Putamen (tissue), 1 donor: ENCODE measurements around the gene LIN37.

Experiments
- DNase-seq: peaks from one replicate; pipeline ENCODE4 v3.0.0-alpha.2; 2016; ENCODE audit warnings: low spot score

The LIN37 gene, protein sequence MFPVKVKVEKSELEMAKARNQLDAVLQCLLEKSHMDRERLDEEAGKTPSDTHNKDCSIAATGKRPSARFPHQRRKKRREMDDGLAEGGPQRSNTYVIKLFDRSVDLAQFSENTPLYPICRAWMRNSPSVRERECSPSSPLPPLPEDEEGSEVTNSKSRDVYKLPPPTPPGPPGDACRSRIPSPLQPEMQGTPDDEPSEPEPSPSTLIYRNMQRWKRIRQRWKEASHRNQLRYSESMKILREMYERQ

GRCh38 chr19:35748106-35749020 lies at the start of gene LIN37:
Gene LIN37, plus strand, starts transcription at chr19:35748576. Its CDS starts 149 bp downstream, at chr19:35748725.
- DNase-seq = peak; percentile 100

- peak; percentile 99 for DNase-seq
Observed at GRCh38 chr19:35702223-35703012, 46.0 kb upstream of the LIN37 start.

DNA sequence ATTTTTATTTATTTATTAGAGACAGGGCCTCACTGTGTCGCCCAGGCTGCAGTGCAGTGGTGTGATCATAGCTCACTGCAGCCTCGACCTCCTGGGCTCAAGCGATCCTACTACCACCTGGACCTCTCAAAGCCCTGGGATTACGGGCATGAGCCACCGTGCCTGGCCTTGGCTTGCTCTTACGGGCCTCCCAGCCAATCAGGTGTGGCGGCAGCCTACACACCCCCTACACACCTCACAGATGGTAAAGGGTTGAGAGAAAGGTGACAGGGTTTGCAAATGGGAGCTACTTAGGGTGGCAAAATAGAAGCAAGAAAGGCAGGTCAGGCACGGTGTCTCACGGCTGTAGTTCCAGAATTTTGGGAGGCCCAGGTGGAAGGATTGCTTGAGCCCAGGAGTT lies 45.0 kb upstream of the LIN37 start:
- DNase-seq = no peak

DNA sequence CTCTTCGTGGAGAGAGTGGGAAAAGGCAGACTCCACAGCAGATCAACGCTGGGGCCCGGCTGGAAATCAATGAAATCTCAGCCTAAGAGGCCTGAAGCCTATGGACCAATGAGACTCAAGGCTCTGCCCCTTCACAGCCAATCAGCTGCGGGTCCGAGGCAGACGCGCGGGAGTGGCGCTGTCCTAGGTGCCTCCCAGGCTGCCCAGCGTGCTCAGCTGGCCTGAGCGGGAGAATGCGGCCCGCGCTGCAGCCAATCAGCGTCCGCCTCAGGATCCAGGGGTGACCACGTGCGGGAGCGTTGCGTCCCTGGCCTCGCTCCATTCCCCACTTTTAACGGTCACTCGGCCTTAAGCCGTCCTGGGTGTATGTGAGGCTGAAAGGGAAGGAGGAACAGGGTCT lies 44.2 kb upstream of the LIN37 start, which contains the start of gene ZBTB32:
ZBTB32 (plus strand) TSS at position 341 of the 400 bp plus-strand sequence. CDS start 10,069 bp downstream, outside the sequence.
- DNase-seq = no peak

DNA sequence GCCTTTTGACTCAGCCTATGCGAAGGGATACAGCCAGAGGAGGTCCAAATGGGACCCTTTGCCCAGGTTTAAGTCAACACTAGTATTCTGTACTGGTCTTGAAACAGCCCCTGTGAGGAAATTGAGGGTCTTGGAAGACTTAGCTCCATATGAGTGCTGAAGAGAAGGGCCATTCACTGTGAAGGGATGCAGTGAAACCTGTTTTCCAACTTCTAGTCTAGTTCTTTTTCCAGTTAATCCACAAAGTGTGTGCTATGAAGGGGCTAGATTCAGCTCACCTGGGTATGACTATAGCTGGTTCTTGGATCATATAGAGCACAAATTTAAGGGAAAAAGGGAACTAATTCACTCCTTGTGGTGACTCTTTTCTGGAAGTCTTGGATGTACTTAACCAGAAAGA lies 40.0 kb upstream of the LIN37 start:
- DNase-seq = no peak

- DNase-seq = no peak
Observed at GRCh38 chr19:35710784-35711723, 37.3 kb upstream of the LIN37 start.

DNA sequence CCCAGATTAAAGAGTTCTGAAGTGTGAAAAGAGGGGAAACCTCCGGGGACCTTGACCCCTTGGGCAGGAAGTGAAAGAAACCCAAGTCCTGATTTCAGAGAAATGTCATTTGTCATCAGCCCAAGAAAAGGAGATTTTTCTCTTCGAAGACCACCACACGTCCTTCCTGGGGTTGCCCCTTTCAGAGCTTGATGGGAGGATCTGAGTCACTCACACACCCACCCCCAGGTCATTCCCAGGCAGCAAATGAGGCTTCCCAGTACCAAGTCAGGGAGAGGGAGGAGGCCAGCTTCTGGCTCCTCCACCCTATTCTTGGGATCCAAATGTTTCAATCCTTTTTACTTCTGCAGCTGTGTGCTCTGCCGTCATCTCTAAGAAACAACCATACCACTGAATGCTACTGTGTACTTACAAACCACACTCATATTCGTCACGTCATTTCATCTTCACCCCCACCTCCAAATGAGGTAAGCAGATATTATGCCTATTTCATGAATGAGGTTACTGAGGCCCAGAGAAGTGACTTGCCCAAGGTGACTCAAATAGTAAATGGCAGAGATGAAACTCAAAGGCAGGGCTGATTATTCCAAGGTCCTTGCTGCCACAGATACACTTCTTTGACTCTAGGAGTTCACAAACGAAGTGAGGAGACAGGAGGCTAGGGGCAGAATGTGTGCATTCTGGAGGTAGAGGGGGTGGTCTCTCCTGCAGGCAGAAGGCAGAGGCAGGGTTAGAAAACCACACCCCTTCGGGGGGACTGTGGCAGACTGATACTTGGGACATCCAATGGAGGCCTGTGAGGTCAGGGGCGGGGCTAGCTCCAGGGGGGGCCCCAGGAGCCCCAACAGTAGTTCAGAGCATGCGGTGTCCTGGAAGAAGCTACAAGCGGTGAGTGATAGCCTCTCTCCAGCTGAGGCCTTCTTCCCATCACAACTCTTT lies 35.5 kb upstream of the LIN37 start:
- no peak for DNase-seq

GRCh38 chr19:35713506-35713850 lies 34.9 kb upstream of the LIN37 start:
- no peak for DNase-seq

DNA sequence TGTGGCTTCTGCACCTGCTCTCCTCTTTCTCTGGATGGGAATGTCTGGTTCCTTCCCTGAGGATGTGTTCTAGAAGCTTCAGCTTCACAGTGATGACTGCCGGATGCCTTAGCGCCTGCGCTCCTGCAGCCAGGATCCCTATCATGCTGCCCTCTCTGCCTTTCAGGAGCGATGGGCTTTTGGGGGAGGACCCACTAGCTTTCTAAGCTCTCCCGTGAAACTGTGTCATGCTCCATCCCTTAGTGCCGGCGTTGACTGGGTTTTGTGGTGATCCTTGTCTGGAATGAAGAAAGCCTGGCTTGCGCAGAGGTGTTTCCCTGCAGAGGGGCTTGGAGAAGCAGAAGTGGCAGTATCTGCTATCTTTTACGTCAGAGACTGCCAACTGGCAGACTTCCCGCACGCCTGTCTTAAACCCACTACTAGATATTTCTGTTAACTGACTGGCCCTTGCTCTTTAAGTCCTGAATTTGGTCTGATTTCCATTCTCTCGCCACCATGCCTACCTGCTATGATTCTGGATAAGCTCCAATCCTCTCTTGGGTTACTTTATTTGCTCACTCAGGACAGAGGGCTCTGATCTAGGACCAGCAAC lies 34.4 kb upstream of the LIN37 start:
- no peak for DNase-seq

GRCh38 chr19:35714601-35715354 lies 33.6 kb upstream of the LIN37 start:
- no peak for DNase-seq

- DNase-seq = no peak
Observed at GRCh38 chr19:35715355-35715809, 33.0 kb upstream of the LIN37 start.

GRCh38 chr19:35715981-35716800 lies 32.2 kb upstream of the LIN37 start:
- DNase-seq = no peak

- peak; percentile 97 for DNase-seq
Observed at GRCh38 chr19:35716801-35717664, 31.3 kb upstream of the LIN37 start.

DNA sequence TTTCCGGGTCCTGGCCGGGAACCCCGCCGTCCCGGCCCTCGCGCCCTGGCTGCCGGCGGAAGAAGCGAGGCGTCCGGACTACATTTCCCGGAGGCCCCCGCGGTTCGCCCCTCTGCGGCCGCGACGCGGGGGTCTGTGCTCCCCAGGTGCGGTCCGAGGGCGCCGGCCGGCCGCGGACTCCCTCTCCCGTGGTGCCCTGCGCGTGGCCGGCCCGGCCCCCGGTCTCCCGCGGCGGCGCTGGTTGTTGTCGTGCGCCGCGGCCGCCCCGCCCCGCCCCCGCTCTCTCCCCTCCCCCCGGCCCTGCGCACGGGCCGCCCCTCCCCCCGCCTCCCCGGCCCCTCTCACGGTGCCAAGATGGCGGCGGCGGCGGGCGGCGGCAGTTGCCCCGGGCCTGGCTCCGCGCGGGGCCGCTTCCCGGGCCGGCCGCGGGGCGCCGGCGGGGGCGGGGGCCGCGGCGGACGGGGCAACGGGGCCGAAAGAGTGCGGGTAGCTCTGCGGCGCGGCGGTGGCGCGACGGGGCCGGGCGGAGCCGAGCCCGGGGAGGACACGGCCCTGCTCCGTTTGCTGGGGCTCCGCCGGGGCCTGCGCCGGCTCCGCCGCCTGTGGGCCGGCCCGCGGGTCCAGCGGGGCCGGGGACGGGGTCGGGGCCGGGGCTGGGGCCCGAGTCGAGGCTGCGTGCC lies 30.6 kb upstream of the LIN37 start, which contains the start of gene KMT2B:
KMT2B (plus strand) TSS at position 339 of the 680 bp plus-strand sequence; CDS start at position 355, 16 bp downstream.
- no peak for DNase-seq

DNA sequence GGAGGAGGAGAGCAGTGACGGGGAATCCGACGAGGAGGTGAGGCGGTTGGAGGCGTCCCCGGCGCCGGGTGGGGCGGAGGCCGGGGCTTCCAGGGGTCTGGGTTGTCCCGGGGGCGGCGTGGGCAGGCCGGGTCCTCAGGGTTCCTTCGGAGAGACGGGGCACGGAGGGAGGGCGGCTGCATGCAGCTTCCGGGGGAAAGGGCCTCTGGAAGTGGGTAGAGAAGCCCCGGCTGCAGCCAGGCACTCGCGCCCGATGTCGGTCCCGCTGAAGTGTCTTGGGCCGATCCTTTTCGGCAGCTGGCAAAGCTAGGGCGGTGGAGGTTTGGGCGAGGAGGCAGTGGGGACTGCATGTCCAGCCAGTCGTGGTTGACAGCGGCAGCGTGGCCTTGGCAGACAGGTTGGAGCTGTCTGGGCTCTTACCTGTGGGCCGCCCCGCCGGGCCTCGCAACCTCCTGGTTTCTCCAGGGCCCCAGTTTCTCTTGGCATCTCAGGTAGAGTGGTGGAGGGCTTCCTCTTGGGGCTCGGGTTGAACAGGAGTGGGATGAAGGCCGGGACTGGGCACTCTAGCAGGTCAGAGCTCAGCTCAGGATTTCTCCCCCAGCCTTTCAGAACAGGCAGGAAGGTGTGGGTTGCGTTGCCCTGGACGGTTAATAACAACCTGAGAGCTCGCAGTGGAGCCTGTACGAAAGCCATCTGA lies 29.9 kb upstream of the LIN37 start:
- no peak for DNase-seq
